SK-N-SH (cell line): ENCODE measurements around the gene ARID2. TPM values are rescaled to one million over a fixed set of nuclear protein-coding genes. Genes with fewer than 3 reads are reported as not detected.
A peak's percentile ranks its signal among the peaks of the same experiment; 100 is the strongest.

Experiments used
- CTCF ChIA-PET: fragments of 300-600, 350-600 bp; formaldehyde crosslinking; extraction: SDS; loops from one replicate; lab custom pipeline; 2021; lab: Yijun Ruan, JAX
- POLR2A ChIA-PET: fragments of 350-600 bp; sonication (Branson Sonifier 250); formaldehyde crosslinking; extraction: SDS; loops from one replicate; lab custom pipeline; 2020; ENCODE audit warnings: antibody characterized with exemption, inconsistent platforms; lab: Yijun Ruan, JAX
- DNase-seq: peaks from one replicate; pipeline ENCODE4 v3.0.0; 2012
- H2AFZ ChIP-seq: fragments of 200-600 bp; sonication (generic); 2 replicates; pipeline ENCODE4 v1.8.1; 2016; ENCODE audit warnings: antibody characterized with exemption, mild to moderate bottlenecking, low read depth
- H3F3A ChIP-seq: fragments of 200-600 bp; sonication (generic); replicated peaks from 2 replicates; pipeline ENCODE3; 2016; ENCODE audit warnings: antibody characterized with exemption, mild to moderate bottlenecking; ENCODE audit not compliant: insufficient read depth
- H3K27ac ChIP-seq, 2 experiments: fragments of 200-500 bp in 1 of 2; fragments of 200-600 bp in 1 of 2; sonication (Bioruptor generic) in 1 of 2; sonication (generic), shearing (Covaris generic) in 1 of 2; 2 replicates each; pipeline versions ENCODE4 v1.5.1 to v1.6.1; 2014 to 2016; ENCODE audit warnings: low read depth in 2 of 2, inconsistent platforms in 1 of 2, low read length in 1 of 2, mild to moderate bottlenecking in 1 of 2, mixed read lengths in 1 of 2
- H3K27me3 ChIP-seq: fragments of 200-600 bp; sonication (generic), shearing (Covaris generic); 2 replicates; pipeline ENCODE4 v1.6.1; 2016; ENCODE audit warnings: mixed run types; ENCODE audit not compliant: insufficient read depth
- H3K36me3 ChIP-seq, 2 experiments: fragments of 200-500 bp in 1 of 2; fragments of 200-600 bp in 1 of 2; sonication (Bioruptor generic) in 1 of 2; sonication (generic) in 1 of 2; replicated peaks in 1 of 2; 2 replicates each; pipeline versions ENCODE3 to v1.5.1; 2014 to 2016; ENCODE audit warnings: low read length in 1 of 2, mild to moderate bottlenecking in 1 of 2; ENCODE audit not compliant: insufficient read depth in 2 of 2, control insufficient read depth in 1 of 2
- H3K4me1 ChIP-seq, 2 experiments: fragments of 200-500 bp in 1 of 2; fragments of 200-600 bp in 1 of 2; sonication (Bioruptor generic) in 1 of 2; sonication (generic), shearing (Covaris generic) in 1 of 2; 2 replicates each; pipeline versions ENCODE4 v1.5.1 to v1.6.1; 2014 to 2016; ENCODE audit warnings: low read depth in 1 of 2, low read length in 1 of 2, mixed run types in 1 of 2; ENCODE audit not compliant: insufficient read depth in 2 of 2, control insufficient read depth in 1 of 2
- H3K4me2 ChIP-seq: fragments of 200-600 bp; sonication (generic), shearing (Covaris generic); 2 replicates; pipeline ENCODE4 v1.6.1; 2017; ENCODE audit warnings: mixed run types
- H3K4me3 ChIP-seq, 2 experiments: fragments of 200-500 bp in 1 of 2; fragments of 200-600 bp in 1 of 2; sonication (Bioruptor generic) in 1 of 2; sonication (generic), shearing (Covaris generic) in 1 of 2; 2 replicates each; pipeline versions ENCODE4 v1.5.1 to v1.8.1; 2014 to 2016; ENCODE audit warnings: low read depth in 2 of 2, inconsistent platforms in 1 of 2, low read length in 1 of 2, mild to moderate bottlenecking in 1 of 2, mixed read lengths in 1 of 2, moderate library complexity in 1 of 2
- H3K79me2 ChIP-seq: fragments of 200-600 bp; sonication (generic); 2 replicates; pipeline ENCODE4 v1.8.1; 2017; ENCODE audit warnings: mild to moderate bottlenecking; ENCODE audit not compliant: insufficient read depth
- H3K9ac ChIP-seq: fragments of 200-600 bp; sonication (generic); 2 replicates; pipeline ENCODE4 v1.6.1; 2017; ENCODE audit warnings: mixed run types
- H3K9me2 ChIP-seq: fragments of 200-600 bp; sonication (generic); 2 replicates; pipeline ENCODE4 v1.6.1; 2017; ENCODE audit warnings: mixed run types
- H3K9me3 ChIP-seq: fragments of 200-600 bp; sonication (generic); 2 replicates; pipeline ENCODE4 v1.6.1; 2017; ENCODE audit warnings: mixed run types, mild to moderate bottlenecking, moderate library complexity
- H4K20me1 ChIP-seq: fragments of 200-600 bp; sonication (generic); 2 replicates; pipeline ENCODE4 v1.6.1; 2017; ENCODE audit warnings: mild to moderate bottlenecking, mixed run types; ENCODE audit not compliant: insufficient read depth
- CHD2 ChIP-seq: fragments of 150-350 bp; IDR thresholded peaks from 2 replicates; pipeline ENCODE4 v1.6.1; 2018; ENCODE audit warnings: low read length; ENCODE audit not compliant: partially characterized antibody
- ELF1 ChIP-seq: IDR thresholded peaks from 2 replicates; pipeline ENCODE4 v1.4.0; 2012
- EP300 ChIP-seq, 2 experiments: IDR thresholded peaks; 2 replicates each; pipeline versions ENCODE4 v1.4.0 to v1.6.1; 2012; ENCODE audit warnings: borderline replicate concordance in 1 of 2, low read depth in 1 of 2, low read length in 1 of 2
- FOSL2 ChIP-seq: IDR thresholded peaks from 2 replicates; pipeline ENCODE4 v1.4.0; 2012; ENCODE audit warnings: low read depth, mild to moderate bottlenecking, moderate library complexity, borderline replicate concordance
- FOXJ3 ChIP-seq: sonication (generic); formaldehyde crosslinking; IDR thresholded peaks from 2 replicates; pipeline ENCODE4 v1.5.1; 2020; ENCODE audit warnings: mild to moderate bottlenecking, missing genetic modification reagents
- FOXM1 ChIP-seq: IDR thresholded peaks from 2 replicates; pipeline ENCODE4 v1.4.0; 2012; ENCODE audit warnings: low read depth, mild to moderate bottlenecking
- IRF3 ChIP-seq: fragments of 150-350 bp; IDR thresholded peaks from 2 replicates; pipeline ENCODE4 v1.6.1; 2016; ENCODE audit warnings: mild to moderate bottlenecking, low read depth, low read length
- MAX ChIP-seq: IDR thresholded peaks from 2 replicates; pipeline ENCODE4 v1.4.0; 2012; ENCODE audit warnings: low read depth
- NFIC ChIP-seq: IDR thresholded peaks from 2 replicates; pipeline ENCODE4 v1.4.0; 2012; ENCODE audit warnings: borderline replicate concordance
- PBX3 ChIP-seq: IDR thresholded peaks from 2 replicates; pipeline ENCODE4; 2012
- POLR2AphosphoS5 ChIP-seq: IDR thresholded peaks from 2 replicates; pipeline ENCODE4 v1.6.1; 2012; ENCODE audit warnings: low read depth, low read length
- SIN3A ChIP-seq: IDR thresholded peaks from 2 replicates; pipeline ENCODE4 v1.6.1; 2012; ENCODE audit warnings: low read depth, mild to moderate bottlenecking, low read length, moderate library complexity, borderline replicate concordance
- SMC3 ChIP-seq: IDR thresholded peaks from 2 replicates; pipeline ENCODE4 v1.6.1; 2012; ENCODE audit warnings: low read depth, low read length, improper control_type of control experiment
- TCF12 ChIP-seq: IDR thresholded peaks from 2 replicates; pipeline ENCODE4 v1.4.0; 2012
- USF1 ChIP-seq: IDR thresholded peaks from 2 replicates; pipeline ENCODE4 v1.4.0; 2012; ENCODE audit warnings: low read depth, borderline replicate concordance
- USF2 ChIP-seq: fragments of 150-350 bp; IDR thresholded peaks from 2 replicates; pipeline ENCODE4 v1.6.1; 2017; ENCODE audit warnings: antibody characterized with exemption, low read length, low read depth, borderline replicate concordance
- ZBTB33 ChIP-seq: IDR thresholded peaks from 2 replicates; pipeline ENCODE4 v1.4.0; 2012; ENCODE audit warnings: low read depth, borderline replicate concordance
- WGBS: methylation state at CpG from one replicate; pipeline ENCODE4 v1.1.6; 2017; ENCODE audit warnings: low lambda C conversion rate; 5-methylcytosine and 5-hydroxymethylcytosine counted together
- polyA plus RNA-seq, 3 experiments: library from polyadenylated mRNA; depleted of rRNA; stranded (reverse); fragments of >200 nt; gene quantifications; 2 replicates each; pipeline ENCODE4 v1.2.3, GENCODE V29; 2012

Gene ARID2
- polyA plus RNA-seq, 1 of the 3 experiments (the other 2 are of a cell fraction), result 5.9 TPM

- Histone ChIP-seq H3K27me3 (no peaks in the 10 kb centered on the region), H4K20me1 (no peaks in the 10 kb centered on the region), H3K4me2 (no peak overlapping the region), H3K79me2 (no peaks in the 10 kb centered on the region), H3K27ac (no peak overlapping the region), H3K4me3 (no peak overlapping the region), H3K4me1 (peaks cover 0 to 6% of the 10 kb centered on the region in 2 experiments; a peak in 1 of 4 replicates), H2AFZ (no peak overlapping the region), H3K36me3 (no peaks in the 10 kb centered on the region), H3K9me3 (peaks cover 9% of the 10 kb centered on the region), H3K9ac (no peak overlapping the region), H3F3A (no peaks in the 10 kb centered on the region), H3K9me2 (no peaks in the 10 kb centered on the region)
- TF ChIP-seq FOSL2 (peak; percentile 26; the same call in 1 of the 2 replicates), FOXJ3 (CRISPR knock-in tag) (no peak)
- no peak for DNase-seq
- POLR2A ChIA-PET, result interaction anchor here (0.7 kb wide), 1 partner anchor 10 kb away, joined by 7 read pairs; no protein-coding TSS in a partner anchor
- CTCF ChIA-PET, result interaction anchor here (2.0 kb wide), 1 partner anchor 22 kb away, joined by 6 read pairs; no protein-coding TSS in a partner anchor
These were observed 25.6 kb upstream of the ARID2 start for GRCh38 chr12:45703942-45704341.

GRCh38 chr12:45704968-45705367 lies 24.5 kb upstream of the ARID2 start:
- H3K9me3 ChIP-seq, result peaks cover 9% of the 10 kb centered on the region
- TF ChIP-seq ELF1, result no peak
- no peak for TF ChIP-seq TCF12
- no peak for TF ChIP-seq FOSL2
- no peak for TF ChIP-seq USF1
- no peak for TF ChIP-seq SMC3
- TF ChIP-seq EP300 (IDR thresholded peaks at IDR 0.05; ENCODE audit: borderline replicate concordance in 1 of 2, low read depth in 1 of 2, low read length in 1 of 2), result no peak
- no peak for TF ChIP-seq POLR2AphosphoS5
- TF ChIP-seq CHD2, result no peak
- TF ChIP-seq USF2, result no peak
- TF ChIP-seq PBX3, result no peak
- no peak for TF ChIP-seq NFIC
- no peak for TF ChIP-seq FOXM1
- TF ChIP-seq MAX, result no peak
- TF ChIP-seq ZBTB33, result no peak
- no peak for TF ChIP-seq SIN3A
- no peak for TF ChIP-seq IRF3
- TF ChIP-seq, all 33 proteins: peak for 0
- 79% methylated on average over 2 of the region's 2 CpGs for WGBS
- CTCF ChIA-PET, result interaction anchor here (1.4 to 2.1 kb wide), 2 partner anchors 161 to 522 kb away, joined by 3 to 8 read pairs; no protein-coding TSS in a partner anchor
- no peak for DNase-seq
- Histone ChIP-seq H3K79me2 (no peaks in the 10 kb centered on the region), H3K4me2 (no peak overlapping the region), H3K4me3 (no peak overlapping the region), H4K20me1 (no peaks in the 10 kb centered on the region), H3F3A (peaks cover 4% of the 10 kb centered on the region), H2AFZ (no peak overlapping the region), H3K9me2 (no peaks in the 10 kb centered on the region), H3K9ac (no peak overlapping the region), H3K27ac (no peak overlapping the region), H3K36me3 (no peaks in the 10 kb centered on the region), H3K27me3 (no peaks in the 10 kb centered on the region), H3K4me1 (peaks cover 0 to 6% of the 10 kb centered on the region in 2 experiments; a peak in 1 of 4 replicates)
- POLR2A ChIA-PET, result no interaction called here
